K562 (cell line): ENCODE measurements around the gene ISOC1. TPM values are rescaled to one million over a fixed set of nuclear protein-coding genes. Genes with fewer than 3 reads are reported as not detected.

ENCODE experiments used
- ATF7 ChIP-seq: fragments of 450-650 bp; IDR thresholded peaks from 2 replicates; pipeline ENCODE4 v1.7.1; 2014; ENCODE audit warnings: mild to moderate bottlenecking, moderate library complexity
- CEBPB ChIP-seq: fragments of 450-650 bp; IDR thresholded peaks from 2 replicates; pipeline ENCODE4 v1.6.1; 2016; ENCODE audit warnings: missing genetic modification characterization, missing compliant biosample characterization
- CHD2 ChIP-seq: IDR thresholded peaks from 2 replicates; pipeline ENCODE4 v1.6.1; 2011; ENCODE audit warnings: low read depth, low read length
- DPF2 ChIP-seq: fragments of 450-650 bp; IDR thresholded peaks from 2 replicates; pipeline ENCODE4 v1.6.1; 2016
- EP300 ChIP-seq: IDR thresholded peaks from 2 replicates; pipeline ENCODE4 v1.6.1; 2012; ENCODE audit warnings: low read length, improper control_type of control experiment
- EP400 ChIP-seq: fragments of 450-650 bp; IDR thresholded peaks from 2 replicates; pipeline ENCODE4 v1.6.1; 2017; ENCODE audit warnings: antibody characterized with exemption, mild to moderate bottlenecking, moderate library complexity
- FOSL1 ChIP-seq: fragments of 200-800 bp; sonication (Bioruptor generic); conservative IDR thresholded peaks from 2 replicates; pipeline ENCODE4 v1.6.1; 2016; ENCODE audit warnings: missing genetic modification characterization, missing compliant biosample characterization
- HOXB6 ChIP-seq: fragments of 250-450 bp; sonication (Bioruptor Pico); IDR thresholded peaks from 2 replicates; pipeline ENCODE4 v1.5.1; 2022; ENCODE audit warnings: mild to moderate bottlenecking, borderline replicate concordance
- MAZ ChIP-seq, 2 experiments: fragments of 450-650 bp in 1 of 2; sonication (generic) in 1 of 2; formaldehyde crosslinking; IDR thresholded peaks in 1 of 2; conservative IDR thresholded peaks in 1 of 2; 2 replicates each; pipeline versions ENCODE4 v1.4.0 to v1.5.0; 2020; ENCODE audit warnings: mild to moderate bottlenecking in 1 of 2, missing genetic modification reagents in 1 of 2
- NR1H2 ChIP-seq: sonication (generic); formaldehyde crosslinking; IDR thresholded peaks from 2 replicates; pipeline ENCODE4 v1.4.0; 2020; ENCODE audit warnings: mild to moderate bottlenecking, missing genetic modification reagents
- PRMT5 ChIP-seq: sonication (generic); formaldehyde crosslinking; IDR thresholded peaks from 2 replicates; pipeline ENCODE4 v1.5.0; 2020; ENCODE audit warnings: missing genetic modification reagents
- PRPF4 ChIP-seq: fragments of 200-400 bp; formaldehyde crosslinking; IDR thresholded peaks from one replicate; pipeline ENCODE4 v1.6.1; 2017; ENCODE audit warnings: low read length, low read depth, mild to moderate bottlenecking; ENCODE audit not compliant: insufficient read depth, poor library complexity, severe bottlenecking
- RUNX1 ChIP-seq: sonication (generic); IDR thresholded peaks from 2 replicates; pipeline ENCODE4 v1.6.1; 2016; ENCODE audit warnings: antibody characterized with exemption, low read depth
- TEAD2 ChIP-seq: fragments of 450-650 bp; IDR thresholded peaks from 2 replicates; pipeline ENCODE4 v1.6.1; 2016; ENCODE audit warnings: missing genetic modification characterization, control low read depth, missing compliant biosample characterization
- XRCC4 ChIP-seq: IDR thresholded peaks from one replicate; pipeline ENCODE4 v1.6.1; 2011; ENCODE audit not compliant: insufficient read depth, insufficient read length; ENCODE audit errors: extremely low read depth
- XRCC5 ChIP-seq: fragments of 200-400 bp; formaldehyde crosslinking; IDR thresholded peaks from 2 replicates; pipeline ENCODE4 v1.6.1; 2017; ENCODE audit warnings: low read depth, mild to moderate bottlenecking, low read length
- ZBED1 ChIP-seq: IDR thresholded peaks from 2 replicates; pipeline ENCODE4 v1.6.1; 2014
- ZBTB8A ChIP-seq: fragments of 450-650 bp; IDR thresholded peaks from 2 replicates; pipeline ENCODE4 v1.6.1; 2018; ENCODE audit warnings: mild to moderate bottlenecking, moderate library complexity; ENCODE audit not compliant: partially characterized antibody
- ZEB2 ChIP-seq: fragments of 450-650 bp; IDR thresholded peaks from 2 replicates; pipeline ENCODE4 v1.6.1; 2016
- ZFPM2 ChIP-seq: fragments of 250-450 bp; sonication (Bioruptor Pico); IDR thresholded peaks from 2 replicates; pipeline ENCODE4 v1.5.1; 2022; ENCODE audit warnings: mild to moderate bottlenecking
- ZFX ChIP-seq: sonication (generic); formaldehyde crosslinking; IDR thresholded peaks from 2 replicates; pipeline ENCODE4 v1.8.0; 2022; ENCODE audit warnings: mild to moderate bottlenecking, missing genetic modification reagents, moderate library complexity
- ZNF184 ChIP-seq: sonication (generic); formaldehyde crosslinking; IDR thresholded peaks from 2 replicates; pipeline ENCODE4 v1.5.0; 2020; ENCODE audit warnings: missing genetic modification reagents
- ZNF408 ChIP-seq: fragments of 250-450 bp; sonication (Bioruptor Pico); IDR thresholded peaks from 2 replicates; pipeline ENCODE4 v1.4.0; 2020; ENCODE audit warnings: low read depth, mild to moderate bottlenecking, moderate library complexity
- ZNF507 ChIP-seq: conservative IDR thresholded peaks from 2 replicates; pipeline ENCODE4 v1.6.1; 2017; ENCODE audit warnings: missing genetic modification characterization, missing compliant biosample characterization
- polyA plus RNA-seq, 8 experiments: library from polyadenylated mRNA; depleted of rRNA in 4 of 8; stranded (reverse) in 5 of 8; unstranded in 3 of 8; fragments of >200 nt; fragmentation: Nextera tagmentation in 2 of 8; fragmentation: Illumina TruSeq in 1 of 8; extraction: Ambion mirVana in 2 of 8; extraction: Trizol in 1 of 8; gene quantifications; 2 replicates each; pipeline versions ENCODE4 v1.2.1 to v1.2.3, GENCODE V29; 2011 to 2014; ENCODE audit warnings: inconsistent platforms in 1 of 8, missing spikeins in 1 of 8
- total RNA-seq, 7 experiments: library from RNA; depleted of rRNA in 6 of 7; stranded (reverse); fragments of >200 nt in 6 of 7; fragmentation: Illumina TruSeq in 2 of 7; extraction: Trizol in 2 of 7; gene quantifications; 2 replicates each; pipeline versions ENCODE4 v1.2.1 to v1.2.3, GENCODE V29; 2011 to 2021; ENCODE audit warnings: low replicate concordance in 1 of 7
- TF ChIP-seq, protein P1 (sequence below): fragments of 450-650 bp; formaldehyde crosslinking; IDR thresholded peaks from 2 replicates; pipeline ENCODE4 v1.4.0; 2022; ENCODE audit warnings: missing genetic modification characterization
- TF ChIP-seq, protein P2 (sequence below): sonication (generic); formaldehyde crosslinking; IDR thresholded peaks from 2 replicates; pipeline ENCODE4 v1.8.1; 2023; ENCODE audit warnings: mild to moderate bottlenecking, missing genetic modification reagents
- TF ChIP-seq, protein P3 (sequence below): fragments of 250-450 bp; sonication (Bioruptor Pico); IDR thresholded peaks from 2 replicates; pipeline ENCODE4 v1.8.0; 2021; ENCODE audit warnings: borderline replicate concordance, mild to moderate bottlenecking, moderate library complexity; ENCODE audit not compliant: poor library complexity, severe bottlenecking
- TF ChIP-seq, protein P4 (sequence below): sonication (generic); formaldehyde crosslinking; IDR thresholded peaks from 2 replicates; pipeline ENCODE4 v1.8.1; 2023; ENCODE audit warnings: mild to moderate bottlenecking, missing genetic modification reagents

ISOC1 gene
- total and polyA plus RNA-seq, 9 of the 15 experiments (the other 6 are each of a cell fraction or from before 2014, with no cell fraction given): 14.0 to 67.9 (median 51.3) TPM

DNA sequence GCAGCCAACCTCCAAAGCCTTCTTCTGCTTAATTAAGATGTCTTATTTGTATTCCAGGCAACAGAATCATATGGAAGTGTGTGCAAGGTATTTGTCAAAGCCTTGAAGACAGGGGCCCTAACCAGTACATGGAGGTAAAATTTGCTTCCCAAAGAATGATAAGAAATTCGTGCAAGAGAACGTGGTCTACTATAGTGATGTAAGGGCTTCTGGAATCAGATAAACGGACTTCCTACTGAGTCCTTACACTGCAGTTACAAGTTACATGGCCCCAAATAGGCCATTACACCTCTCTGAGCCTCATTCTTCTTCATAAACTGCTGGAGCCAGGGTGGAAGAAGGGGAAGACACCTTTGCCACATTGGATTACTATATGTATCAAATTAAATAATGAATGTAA, 15.9 kb upstream of the ISOC1 start (continued):
- TF ChIP-seq, protein P1, sequence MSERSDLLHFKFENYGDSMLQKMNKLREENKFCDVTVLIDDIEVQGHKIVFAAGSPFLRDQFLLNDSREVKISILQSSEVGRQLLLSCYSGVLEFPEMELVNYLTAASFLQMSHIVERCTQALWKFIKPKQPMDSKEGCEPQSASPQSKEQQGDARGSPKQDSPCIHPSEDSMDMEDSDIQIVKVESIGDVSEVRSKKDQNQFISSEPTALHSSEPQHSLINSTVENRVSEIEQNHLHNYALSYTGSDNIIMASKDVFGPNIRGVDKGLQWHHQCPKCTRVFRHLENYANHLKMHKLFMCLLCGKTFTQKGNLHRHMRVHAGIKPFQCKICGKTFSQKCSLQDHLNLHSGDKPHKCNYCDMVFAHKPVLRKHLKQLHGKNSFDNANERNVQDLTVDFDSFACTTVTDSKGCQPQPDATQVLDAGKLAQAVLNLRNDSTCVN: no peak
- TF ChIP-seq ZBED1 (no peak), CEBPB (tag) (0 out of 2 replicates have a peak, but pooled peaks have one; percentile 28), ZNF184 (no peak), ZFX (peak; percentile 47; the same call in 1 of the 2 replicates), TEAD2 (tag) (no peak), ZFPM2 (CRISPR knock-in tag) (no peak), MAZ (CRISPR knock-in tag; conservative IDR thresholded peaks at IDR 0.05 in 1 of 2, IDR thresholded peaks at IDR 0.05 in 1 of 2) (0 out of 4 replicates have a peak, but pooled peaks of 1 of the 2 experiments have one; percentile 19), ZNF507 (tag) (no peak), EP300 (peak; percentile 43; the same call in 1 of the 2 replicates), ATF7 (peak; percentile 84), EP400 (peak; percentile 32; the same call in 1 of the 2 replicates), HOXB6 (CRISPR knock-in tag) (no peak), ZEB2 (0 out of 2 replicates have a peak, but pooled peaks have one; percentile 28), NR1H2 (CRISPR knock-in tag) (no peak), RUNX1 (no peak), CHD2 (no peak), ZNF408 (no peak), FOSL1 (no peak), PRMT5 (CRISPR knock-in tag) (no peak), DPF2 (peak; percentile 36; the same call in 1 of the 2 replicates), ZBTB8A (no peak), XRCC5 (no peak), XRCC4 (no peak), PRPF4 (no peak)
- TF ChIP-seq, protein P2, sequence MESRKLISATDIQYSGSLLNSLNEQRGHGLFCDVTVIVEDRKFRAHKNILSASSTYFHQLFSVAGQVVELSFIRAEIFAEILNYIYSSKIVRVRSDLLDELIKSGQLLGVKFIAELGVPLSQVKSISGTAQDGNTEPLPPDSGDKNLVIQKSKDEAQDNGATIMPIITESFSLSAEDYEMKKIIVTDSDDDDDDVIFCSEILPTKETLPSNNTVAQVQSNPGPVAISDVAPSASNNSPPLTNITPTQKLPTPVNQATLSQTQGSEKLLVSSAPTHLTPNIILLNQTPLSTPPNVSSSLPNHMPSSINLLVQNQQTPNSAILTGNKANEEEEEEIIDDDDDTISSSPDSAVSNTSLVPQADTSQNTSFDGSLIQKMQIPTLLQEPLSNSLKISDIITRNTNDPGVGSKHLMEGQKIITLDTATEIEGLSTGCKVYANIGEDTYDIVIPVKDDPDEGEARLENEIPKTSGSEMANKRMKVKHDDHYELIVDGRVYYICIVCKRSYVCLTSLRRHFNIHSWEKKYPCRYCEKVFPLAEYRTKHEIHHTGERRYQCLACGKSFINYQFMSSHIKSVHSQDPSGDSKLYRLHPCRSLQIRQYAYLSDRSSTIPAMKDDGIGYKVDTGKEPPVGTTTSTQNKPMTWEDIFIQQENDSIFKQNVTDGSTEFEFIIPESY (CRISPR knock-in tag): no peak
- TF ChIP-seq, protein P3, sequence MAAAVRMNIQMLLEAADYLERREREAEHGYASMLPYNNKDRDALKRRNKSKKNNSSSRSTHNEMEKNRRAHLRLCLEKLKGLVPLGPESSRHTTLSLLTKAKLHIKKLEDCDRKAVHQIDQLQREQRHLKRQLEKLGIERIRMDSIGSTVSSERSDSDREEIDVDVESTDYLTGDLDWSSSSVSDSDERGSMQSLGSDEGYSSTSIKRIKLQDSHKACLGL (CRISPR knock-in tag): no peak
- TF ChIP-seq, protein P4, sequence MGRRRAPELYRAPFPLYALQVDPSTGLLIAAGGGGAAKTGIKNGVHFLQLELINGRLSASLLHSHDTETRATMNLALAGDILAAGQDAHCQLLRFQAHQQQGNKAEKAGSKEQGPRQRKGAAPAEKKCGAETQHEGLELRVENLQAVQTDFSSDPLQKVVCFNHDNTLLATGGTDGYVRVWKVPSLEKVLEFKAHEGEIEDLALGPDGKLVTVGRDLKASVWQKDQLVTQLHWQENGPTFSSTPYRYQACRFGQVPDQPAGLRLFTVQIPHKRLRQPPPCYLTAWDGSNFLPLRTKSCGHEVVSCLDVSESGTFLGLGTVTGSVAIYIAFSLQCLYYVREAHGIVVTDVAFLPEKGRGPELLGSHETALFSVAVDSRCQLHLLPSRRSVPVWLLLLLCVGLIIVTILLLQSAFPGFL: no peak
